NCI-H345 (cell line): ENCODE measurements around the gene C2orf80.
"Not testable (repeated sequence)": the region's sequence is repeated elsewhere in the genome, so short reads cannot be mapped to it uniquely, and the experiment has no call there.

Source experiments
- DNase-seq: peaks from one replicate; lab custom pipeline; 2025; lab: John Stamatoyannopoulos, UW

C2orf80 gene

GRCh38 chr2:208179028-208179609 is 10.7 kb downstream of the C2orf80 start:
- no peak for DNase-seq

DNA sequence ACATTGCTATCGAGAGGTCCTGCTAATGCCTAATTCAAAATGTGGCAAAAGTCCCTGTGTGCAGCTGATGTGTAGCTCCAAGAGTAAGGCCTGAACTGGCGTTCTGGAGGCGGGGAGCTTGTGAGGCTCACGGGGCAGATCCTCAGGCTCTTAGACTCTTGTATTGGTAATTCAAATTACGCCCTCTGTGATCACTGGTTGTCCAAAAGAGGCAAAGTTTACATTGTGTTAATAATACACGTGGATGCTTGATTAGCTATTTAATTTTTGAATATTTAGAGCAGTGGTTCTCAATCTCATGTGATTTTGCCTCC is 14.0 kb downstream of the C2orf80 start:
- no peak for DNase-seq

GRCh38 chr2:208175069-208175839 is 14.6 kb downstream of the C2orf80 start:
- DNase-seq: peak; percentile 82

GRCh38 chr2:208174144-208174543 is 15.7 kb downstream of the C2orf80 start:
- no peak for DNase-seq

DNA sequence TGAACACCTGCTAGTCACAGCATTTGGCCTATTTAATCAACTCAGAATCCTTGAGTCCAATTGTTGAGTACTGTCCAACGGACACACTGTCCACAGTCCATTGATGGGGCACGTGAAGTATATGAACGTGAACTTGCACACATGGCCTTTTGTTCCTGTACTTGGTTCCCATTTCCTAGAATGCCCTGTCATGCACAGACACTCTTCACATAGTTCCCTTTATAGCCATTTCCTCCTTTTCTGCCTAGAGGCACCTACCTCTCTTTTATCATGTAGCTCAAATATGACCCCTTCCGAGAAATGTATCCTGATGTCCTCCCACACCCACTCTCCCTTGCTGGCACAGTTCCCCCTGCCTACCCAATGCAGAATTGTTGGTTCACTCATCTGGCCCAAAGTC is 17.7 kb downstream of the C2orf80 start:
- DNase-seq: no peak

GRCh38 chr2:208164951-208165755 is 24.7 kb downstream of the C2orf80 start:
- no peak for DNase-seq

GRCh38 chr2:208163489-208163888 is 26.3 kb downstream of the C2orf80 start, which contains the start of gene CRYGA:
Gene CRYGA (minus strand): TSS chr2:208163589. CDS start chr2:208163556, 33 bp downstream.
- no peak for DNase-seq

DNA sequence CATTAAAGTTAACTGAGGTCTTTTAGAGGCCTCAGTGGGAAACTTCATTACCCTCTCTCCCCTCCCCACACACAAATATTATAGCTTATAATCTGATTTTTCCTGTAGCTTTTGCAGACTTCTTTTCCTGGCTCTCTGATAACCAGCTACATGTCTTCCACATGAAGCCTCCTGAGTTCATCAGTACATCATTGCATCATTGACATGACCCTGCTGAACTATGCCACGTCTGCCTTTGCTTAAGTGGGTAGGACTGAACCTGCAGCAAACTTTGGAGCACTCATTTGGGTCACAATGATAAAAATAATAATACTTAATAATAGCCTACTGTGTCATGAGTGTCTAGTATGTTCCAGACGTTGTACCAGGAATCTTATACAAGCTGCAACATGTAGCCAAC is 33.4 kb downstream of the C2orf80 start:
- no peak for DNase-seq

DNA sequence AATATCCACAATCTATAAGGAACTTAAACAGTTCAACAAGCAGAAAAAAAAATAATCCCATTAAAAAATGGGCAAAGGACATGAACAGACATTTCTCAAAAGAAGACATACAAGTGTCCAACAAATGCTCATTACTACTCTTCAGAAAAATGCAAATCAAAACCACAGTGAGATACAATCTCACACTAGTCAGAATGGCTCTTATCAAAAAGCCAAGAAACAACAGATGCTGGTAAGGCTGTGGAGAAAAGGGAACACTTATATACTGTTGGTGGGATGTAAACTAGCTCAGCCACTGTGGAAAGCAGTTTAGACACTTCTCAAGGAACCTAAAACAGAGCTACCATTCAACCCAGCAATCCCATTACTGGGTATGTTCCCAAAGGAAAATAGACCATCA is 36.7 kb downstream of the C2orf80 start:
- DNase-seq: no peak

GRCh38 chr2:208150956-208151355 is 38.9 kb downstream of the C2orf80 start:
- DNase-seq: no peak

- DNase-seq: no peak
Measured at GRCh38 chr2:208150094-208150493, 39.7 kb downstream of the C2orf80 start.

DNA sequence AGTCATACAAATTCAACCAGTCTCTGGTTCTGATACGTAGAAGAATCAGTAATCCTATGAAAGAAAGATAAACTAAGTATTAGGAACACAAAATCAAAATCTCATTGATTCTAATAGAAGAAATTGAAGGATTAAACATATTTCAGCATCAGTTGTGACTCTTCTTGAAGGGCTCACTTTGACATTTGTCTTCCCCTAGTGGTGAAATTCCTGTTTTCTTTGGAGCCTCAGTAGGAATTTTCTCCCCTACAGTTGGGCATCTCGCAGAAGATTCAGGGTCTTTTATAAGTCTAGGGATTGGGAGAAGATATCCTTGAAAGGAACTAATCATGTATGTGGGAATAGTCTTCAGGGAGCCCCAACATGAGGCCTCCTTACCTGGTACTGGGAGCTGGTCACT is 41.0 kb downstream of the C2orf80 start:
- DNase-seq: no peak

DNA sequence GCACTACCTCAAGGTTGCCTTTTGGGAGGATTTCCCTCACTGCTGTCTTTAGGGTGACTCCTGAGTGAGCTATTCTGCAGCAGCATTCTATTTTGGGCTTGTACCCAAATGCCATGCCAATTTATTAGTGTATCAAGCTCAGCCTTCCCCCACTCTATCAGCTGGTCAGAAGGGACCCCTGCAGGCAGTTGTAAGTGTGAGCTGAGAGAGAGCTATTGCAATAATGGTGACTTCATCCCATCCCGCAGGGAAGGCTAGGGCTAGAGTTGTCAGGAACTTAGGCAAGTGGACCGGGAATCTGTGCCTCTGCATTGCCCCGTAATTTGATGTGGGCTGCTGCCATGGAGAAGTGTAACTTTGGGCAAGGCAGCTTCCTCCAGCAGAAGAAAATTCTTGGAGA is 42.1 kb downstream of the C2orf80 start:
- DNase-seq: no peak

- no peak for DNase-seq
Measured at GRCh38 chr2:208147008-208147407, 42.8 kb downstream of the C2orf80 start.

DNA sequence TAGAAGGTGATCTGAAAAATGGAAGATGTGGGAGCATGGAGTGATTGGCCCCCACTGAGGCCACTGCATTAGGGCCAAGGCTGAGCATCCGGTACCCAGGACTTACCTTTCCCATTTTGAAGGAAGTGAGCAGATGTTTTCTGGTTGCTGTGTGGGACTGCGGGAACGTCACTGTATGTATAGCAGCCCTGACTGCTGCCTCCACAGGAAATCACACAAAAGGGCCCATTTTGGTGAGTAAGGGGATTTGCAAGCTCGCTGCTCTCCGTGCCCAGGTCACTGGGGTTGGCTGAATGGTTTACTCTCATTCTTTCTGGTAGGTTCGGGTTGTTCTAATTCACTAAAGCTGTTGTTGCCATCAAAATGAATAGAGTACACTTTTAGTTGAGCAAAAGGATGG is 43.8 kb downstream of the C2orf80 start, which contains the start of gene CRYGB:
Gene CRYGB (minus strand): TSS at position 153 of the 400 bp plus-strand sequence. CDS start 38 bp downstream, at position 115.
- no peak for DNase-seq

DNA sequence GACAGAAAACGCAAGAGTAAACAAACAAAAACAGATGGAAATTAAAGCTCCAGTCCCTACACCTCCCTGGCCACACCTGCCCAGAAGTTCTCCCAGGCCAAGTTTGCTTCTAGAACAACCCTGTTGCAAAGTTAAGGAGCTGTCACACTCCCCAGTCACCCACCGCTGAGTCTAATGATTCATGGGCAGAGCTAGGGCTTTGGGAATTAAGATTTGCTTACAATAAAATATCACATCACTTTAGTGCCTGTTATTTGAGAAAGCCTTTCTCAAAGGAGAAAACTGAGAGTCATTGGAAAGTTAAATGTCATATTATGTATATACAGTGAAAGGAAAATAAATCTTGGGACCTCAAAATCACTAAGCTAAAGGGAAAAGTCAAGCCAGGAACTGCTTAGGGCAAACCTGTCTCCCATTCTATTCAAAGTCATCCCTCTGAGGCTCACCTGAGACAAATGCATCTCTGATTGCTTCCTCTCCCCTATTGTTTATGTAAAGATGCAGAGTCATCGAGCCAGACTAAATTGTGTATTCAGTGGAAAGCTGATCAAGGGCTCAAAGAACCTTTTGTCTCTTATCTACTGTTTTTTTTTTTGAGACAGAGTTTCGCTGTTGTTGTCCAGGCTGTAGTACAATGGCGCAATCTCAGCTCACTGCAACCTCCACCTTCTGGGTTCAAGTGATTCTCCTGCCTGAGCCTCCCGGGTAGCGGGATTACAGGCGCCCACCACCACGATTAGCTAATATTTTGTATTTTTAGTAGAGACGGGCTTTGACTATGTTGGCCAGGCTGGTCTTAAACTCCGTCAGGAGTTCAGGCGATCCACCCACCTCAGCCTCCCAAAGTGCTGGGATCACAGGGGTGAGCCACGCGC is 46.7 kb downstream of the C2orf80 start:
- DNase-seq: peak; percentile 47

GRCh38 chr2:208142240-208142924 is 47.4 kb downstream of the C2orf80 start:
- peak; percentile 76 for DNase-seq

DNA sequence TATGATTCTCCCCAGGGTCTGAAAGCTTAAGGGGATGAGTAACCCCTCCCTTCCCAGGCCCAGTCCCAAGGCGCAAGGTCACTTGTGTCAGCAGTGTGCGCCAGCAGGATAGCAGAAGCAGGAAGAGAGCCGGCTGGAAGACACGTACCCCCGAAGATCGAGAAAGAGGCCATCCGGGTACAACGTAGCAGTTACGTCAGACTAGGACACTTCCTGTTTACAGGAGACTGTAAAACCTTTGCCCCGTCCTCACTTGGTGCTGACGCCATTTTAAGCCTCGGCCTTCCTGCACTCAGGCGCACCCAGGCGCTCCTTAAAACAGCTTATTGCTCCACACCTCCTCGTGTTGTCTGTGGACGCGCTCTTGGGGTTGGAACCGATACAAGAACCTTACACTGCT is 50.4 kb downstream of the C2orf80 start:
- DNase-seq: no peak

GRCh38 chr2:208138334-208138733 is 51.5 kb downstream of the C2orf80 start:
- not testable (repeated sequence) for DNase-seq

DNA sequence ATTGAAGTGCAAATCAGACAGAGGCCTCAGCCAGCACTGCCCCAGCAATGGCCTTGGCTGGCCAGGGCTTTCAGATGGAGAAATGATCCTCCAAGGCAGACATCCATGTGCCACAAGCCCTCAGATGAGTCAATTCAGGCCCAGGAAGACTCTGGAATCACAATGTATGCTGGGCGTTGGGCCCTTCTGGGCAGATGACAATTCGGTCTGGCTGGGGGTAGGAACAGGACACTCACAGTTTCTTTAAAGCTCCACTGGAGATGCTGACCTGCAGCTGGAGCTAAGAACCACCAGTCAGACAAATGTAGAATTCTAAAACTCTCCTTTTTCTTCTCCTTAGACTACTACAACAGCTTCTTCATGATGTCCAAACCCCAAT is 53.1 kb downstream of the C2orf80 start:
- DNase-seq: no peak
